ENCODE measurements around the gene P4HA2. TPM values are rescaled to one million over a fixed set of nuclear protein-coding genes. Genes with fewer than 3 reads are reported as not detected.
A peak's percentile ranks its signal among the peaks of the same experiment; 100 is the strongest.

P4HA2 gene
- total RNA-seq, 1 donor from 2014 or later: 75.7 TPM

DNA sequence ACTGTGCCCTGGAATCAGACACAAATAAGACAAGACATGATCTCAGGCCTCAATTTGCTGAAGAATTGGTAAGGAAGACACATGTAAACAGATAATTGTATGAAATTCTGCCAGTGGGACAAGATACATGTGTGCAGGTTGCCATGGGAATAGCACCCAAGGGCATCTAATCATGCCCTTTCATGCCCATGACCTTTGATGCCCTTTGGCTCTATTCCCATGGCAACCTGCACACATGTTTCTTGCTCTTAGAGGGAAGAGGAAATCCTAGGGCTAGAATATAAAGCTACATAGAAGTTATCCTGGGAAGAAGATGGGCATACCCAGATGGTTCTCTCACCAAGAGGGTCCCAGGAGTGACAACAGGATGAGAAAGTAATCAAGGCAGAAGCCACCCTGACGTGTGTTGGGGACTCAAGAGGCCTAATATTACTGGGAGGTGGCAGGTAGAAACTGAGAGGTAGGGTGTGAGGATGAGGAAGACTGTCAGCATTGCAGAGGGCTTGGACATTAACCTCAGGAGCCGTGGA, 34.4 kb downstream of the P4HA2 start:
- intact Hi-C loops (cut with DNase I): no loop called here
- DNase-seq (no peak), ATAC-seq (no peak)
- H3K9me3 ChIP-seq: no peaks in the 10 kb centered on the region
- no peak overlapping the region for H3K4me3 ChIP-seq
- TF ChIP-seq, protein P1, sequence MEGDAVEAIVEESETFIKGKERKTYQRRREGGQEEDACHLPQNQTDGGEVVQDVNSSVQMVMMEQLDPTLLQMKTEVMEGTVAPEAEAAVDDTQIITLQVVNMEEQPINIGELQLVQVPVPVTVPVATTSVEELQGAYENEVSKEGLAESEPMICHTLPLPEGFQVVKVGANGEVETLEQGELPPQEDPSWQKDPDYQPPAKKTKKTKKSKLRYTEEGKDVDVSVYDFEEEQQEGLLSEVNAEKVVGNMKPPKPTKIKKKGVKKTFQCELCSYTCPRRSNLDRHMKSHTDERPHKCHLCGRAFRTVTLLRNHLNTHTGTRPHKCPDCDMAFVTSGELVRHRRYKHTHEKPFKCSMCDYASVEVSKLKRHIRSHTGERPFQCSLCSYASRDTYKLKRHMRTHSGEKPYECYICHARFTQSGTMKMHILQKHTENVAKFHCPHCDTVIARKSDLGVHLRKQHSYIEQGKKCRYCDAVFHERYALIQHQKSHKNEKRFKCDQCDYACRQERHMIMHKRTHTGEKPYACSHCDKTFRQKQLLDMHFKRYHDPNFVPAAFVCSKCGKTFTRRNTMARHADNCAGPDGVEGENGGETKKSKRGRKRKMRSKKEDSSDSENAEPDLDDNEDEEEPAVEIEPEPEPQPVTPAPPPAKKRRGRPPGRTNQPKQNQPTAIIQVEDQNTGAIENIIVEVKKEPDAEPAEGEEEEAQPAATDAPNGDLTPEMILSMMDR (IDR thresholded peaks at IDR 0.05): no peak
- H3K27me3 ChIP-seq (ENCODE audit: low read depth): no peaks in the 10 kb centered on the region
- H3K36me3 ChIP-seq: peaks cover 53% of the 10 kb centered on the region
- no peak overlapping the region for H3K27ac ChIP-seq
- H3K4me1 ChIP-seq: no peaks in the 10 kb centered on the region

DNA sequence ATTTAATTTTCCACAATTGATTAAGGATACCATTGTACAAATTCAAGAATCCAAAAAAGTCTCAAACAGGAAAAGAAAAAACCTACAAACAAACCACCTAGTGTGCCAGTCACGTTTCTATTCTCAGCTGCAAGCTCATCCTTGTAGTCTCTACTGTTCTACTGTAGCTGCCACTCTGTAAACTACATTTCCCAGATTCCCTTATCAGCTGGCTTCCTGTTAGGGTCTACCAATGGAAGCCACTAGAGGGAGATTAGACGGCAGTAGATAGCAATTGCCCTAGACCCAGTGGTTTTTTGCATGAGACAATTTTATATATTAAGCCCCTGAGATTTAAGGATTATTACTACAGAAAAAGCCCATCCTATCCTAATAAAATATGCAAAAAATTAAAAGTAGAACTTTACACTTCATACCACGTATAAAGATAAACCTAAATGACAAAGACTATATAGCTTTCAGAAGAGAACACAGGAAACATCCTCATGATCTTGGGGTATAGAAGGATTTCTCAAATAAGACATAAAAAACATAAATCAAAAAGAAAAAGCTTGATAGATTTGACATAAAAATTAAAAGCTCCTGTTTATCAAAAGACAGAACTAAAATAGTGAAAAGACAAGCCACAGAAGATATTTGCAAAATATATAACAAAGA, 37.4 kb downstream of the P4HA2 start:
- Histone ChIP-seq H3K4me1 (no peaks in the 10 kb centered on the region), H3K4me3 (no peak overlapping the region), H3K27ac (no peak overlapping the region), H3K27me3 (ENCODE audit: low read depth) (no peaks in the 10 kb centered on the region), H3K9me3 (no peaks in the 10 kb centered on the region), H3K36me3 (peaks cover 31% of the 10 kb centered on the region)
- DNase-seq (no peak), ATAC-seq (peak; percentile 88 to 90)
- TF ChIP-seq, protein P1 (IDR thresholded peaks at IDR 0.05): peak; percentile 64
- intact Hi-C loops (cut with DNase I): no loop called here

DNA sequence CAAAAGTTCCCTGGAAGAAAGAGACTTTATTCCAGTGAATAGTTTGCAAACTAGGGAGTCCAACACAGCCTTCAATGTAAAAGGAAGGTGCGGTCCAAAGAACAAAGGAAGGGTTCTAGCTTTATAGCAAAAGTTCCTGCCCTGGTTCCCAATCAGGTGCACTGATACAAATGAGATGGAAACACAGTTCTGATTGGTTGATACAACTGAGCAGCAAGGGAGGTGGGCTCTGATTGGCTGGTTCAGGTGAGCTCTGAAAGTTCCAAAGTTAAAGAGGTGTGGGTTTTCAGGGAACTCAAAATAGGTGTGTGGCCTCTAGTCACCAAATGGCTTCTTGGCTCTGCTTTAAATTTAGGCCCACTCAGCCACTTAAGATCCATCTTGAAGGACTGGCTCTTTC, 43.1 kb downstream of the P4HA2 start:
- Histone ChIP-seq H3K4me3 (no peak overlapping the region), H3K9me3 (no peaks in the 10 kb centered on the region), H3K27ac (no peak overlapping the region), H3K4me1 (no peaks in the 10 kb centered on the region), H3K36me3 (no peaks in the 10 kb centered on the region), H3K27me3 (ENCODE audit: low read depth) (no peaks in the 10 kb centered on the region)
- intact Hi-C loops (cut with DNase I): no loop called here
- DNase-seq (no peak), ATAC-seq (no peak)
- TF ChIP-seq, protein P1 (IDR thresholded peaks at IDR 0.05): no peak

DNA sequence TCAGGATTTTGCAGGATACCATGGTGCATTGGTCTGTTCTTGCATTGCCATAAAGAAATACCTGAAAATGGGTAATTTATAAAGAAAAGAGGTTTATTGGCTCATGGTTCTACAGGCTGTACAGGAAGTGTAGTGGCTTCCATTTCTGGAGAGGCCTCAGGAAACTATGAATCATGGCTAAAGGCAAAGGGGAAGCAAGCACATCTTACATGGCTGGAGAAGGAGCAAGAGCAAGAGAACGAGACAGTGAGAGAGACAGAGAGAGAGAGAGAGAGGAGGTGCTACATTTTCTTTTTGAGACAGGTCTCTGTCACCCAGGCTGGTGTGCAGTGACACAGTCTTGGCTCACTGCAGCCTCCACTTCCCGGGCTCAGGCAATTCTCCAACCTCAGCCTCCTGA, 43.9 kb downstream of the P4HA2 start:
- no peaks in the 10 kb centered on the region for H3K9me3 ChIP-seq
- intact Hi-C loops (cut with DNase I): no loop called here
- TF ChIP-seq, protein P1 (IDR thresholded peaks at IDR 0.05): no peak
- ATAC-seq (no peak), DNase-seq (no peak)
- H3K36me3 ChIP-seq: no peaks in the 10 kb centered on the region
- H3K4me1 ChIP-seq: no peaks in the 10 kb centered on the region
- H3K4me3 ChIP-seq: no peak overlapping the region
- H3K27ac ChIP-seq: no peak overlapping the region
- no peaks in the 10 kb centered on the region for H3K27me3 ChIP-seq (ENCODE audit: low read depth)

DNA sequence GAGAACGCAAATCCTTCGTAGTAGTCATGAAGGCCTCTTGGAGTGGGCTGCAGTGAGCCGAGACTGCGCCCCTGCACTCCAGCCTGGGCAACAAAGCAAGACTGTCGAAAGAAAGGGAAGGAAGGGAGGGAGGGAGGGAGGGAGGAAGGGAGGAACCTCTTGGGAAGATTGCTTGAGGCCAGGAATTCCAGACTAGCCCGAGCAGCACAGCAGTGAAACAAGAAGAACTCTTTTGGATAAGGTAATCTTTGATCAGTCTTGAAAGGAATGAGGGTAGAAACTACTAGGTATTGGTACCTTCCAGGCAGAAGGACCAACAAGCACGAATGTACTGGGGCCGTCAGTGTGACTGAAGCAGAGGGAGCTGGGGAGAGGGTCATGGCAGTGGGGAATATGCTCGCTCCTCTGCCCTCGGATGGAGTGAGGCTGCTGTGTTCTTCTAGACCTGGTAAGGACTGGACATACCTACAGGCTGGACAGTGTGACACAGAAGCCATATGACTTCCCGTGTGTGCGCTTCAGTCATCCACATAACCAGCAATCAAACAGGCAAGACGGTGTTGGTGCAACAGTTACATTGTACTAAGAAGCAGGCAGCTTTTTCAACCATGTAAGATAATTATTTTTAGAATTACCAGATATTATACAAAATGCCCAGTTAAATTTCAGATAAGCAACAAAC, 45.2 kb downstream of the P4HA2 start:
- Histone ChIP-seq H3K27ac (no peak overlapping the region), H3K4me1 (no peaks in the 10 kb centered on the region), H3K9me3 (no peaks in the 10 kb centered on the region), H3K36me3 (no peaks in the 10 kb centered on the region), H3K4me3 (no peak overlapping the region), H3K27me3 (ENCODE audit: low read depth) (no peaks in the 10 kb centered on the region)
- intact Hi-C loops (cut with DNase I): no loop called here
- no peak for DNase-seq
- ATAC-seq: peak in 1 of 2 donors; percentile 14
- TF ChIP-seq, protein P1 (IDR thresholded peaks at IDR 0.05): no peak

Data from lower lobe of right lung (tissue), 2 donors.